NCI-H2171 treated with DMSO at 0.1 percent for 48 hours (cell line): Measurements from ENCODE around the gene TNFRSF11A.

Source experiments
- DNase-seq: peaks from one replicate; lab custom pipeline; 2025; lab: John Stamatoyannopoulos, UW

Gene TNFRSF11A

DNA sequence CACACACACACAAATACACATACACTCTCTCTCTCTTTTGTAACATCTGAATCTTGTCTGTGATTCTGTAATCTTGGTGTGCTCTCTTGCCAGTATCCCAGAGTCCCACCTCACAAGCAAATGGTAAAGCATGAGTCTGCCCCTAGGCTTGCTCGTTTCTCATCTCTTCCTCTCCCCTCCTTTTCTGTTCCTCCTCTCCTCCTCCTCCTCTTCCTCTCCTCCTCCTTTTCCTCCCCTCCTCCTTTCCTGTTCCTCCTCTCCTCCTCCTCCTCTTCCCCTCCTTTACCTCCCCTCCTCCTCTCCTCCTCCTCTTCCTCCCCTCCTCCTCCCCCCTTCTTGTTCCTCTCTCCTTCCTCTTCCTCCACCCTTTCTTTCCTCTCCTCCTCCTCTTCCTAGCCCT, 59.0 kb downstream of the TNFRSF11A start:
- DNase-seq, result no peak

DNA sequence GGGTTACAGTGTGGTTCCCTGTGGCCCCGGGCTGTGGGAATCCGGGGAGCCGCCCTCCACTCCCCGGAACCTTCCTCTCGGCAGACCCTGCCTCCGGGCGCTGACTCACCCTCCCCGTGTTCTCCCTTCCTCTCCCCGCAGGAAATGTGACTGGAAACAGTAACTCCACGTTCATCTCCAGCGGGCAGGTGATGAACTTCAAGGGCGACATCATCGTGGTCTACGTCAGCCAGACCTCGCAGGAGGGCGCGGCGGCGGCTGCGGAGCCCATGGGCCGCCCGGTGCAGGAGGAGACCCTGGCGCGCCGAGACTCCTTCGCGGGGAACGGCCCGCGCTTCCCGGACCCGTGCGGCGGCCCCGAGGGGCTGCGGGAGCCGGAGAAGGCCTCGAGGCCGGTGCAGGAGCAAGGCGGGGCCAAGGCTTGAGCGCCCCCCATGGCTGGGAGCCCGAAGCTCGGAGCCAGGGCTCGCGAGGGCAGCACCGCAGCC, 59.5 kb downstream of the TNFRSF11A start:
- DNase-seq, result no peak

DNA sequence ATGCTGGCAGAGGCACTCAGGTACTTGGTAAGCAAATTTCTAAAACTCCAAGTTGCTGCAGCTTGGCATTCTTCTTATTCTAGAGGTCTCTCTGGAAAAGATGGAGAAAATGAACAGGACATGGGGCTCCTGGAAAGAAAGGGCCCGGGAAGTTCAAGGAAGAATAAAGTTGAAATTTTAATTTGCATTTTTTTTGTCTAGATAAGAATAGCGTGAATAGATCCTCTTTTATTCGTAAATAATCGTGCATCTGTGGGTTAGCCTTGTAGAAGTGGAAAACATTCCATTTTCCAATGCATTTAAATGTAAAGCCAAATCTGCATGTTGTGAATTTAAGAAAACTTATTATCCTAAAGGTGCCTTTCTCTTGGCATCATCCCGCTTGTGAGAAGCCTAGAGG, 61.0 kb downstream of the TNFRSF11A start:
- no peak for DNase-seq

DNA sequence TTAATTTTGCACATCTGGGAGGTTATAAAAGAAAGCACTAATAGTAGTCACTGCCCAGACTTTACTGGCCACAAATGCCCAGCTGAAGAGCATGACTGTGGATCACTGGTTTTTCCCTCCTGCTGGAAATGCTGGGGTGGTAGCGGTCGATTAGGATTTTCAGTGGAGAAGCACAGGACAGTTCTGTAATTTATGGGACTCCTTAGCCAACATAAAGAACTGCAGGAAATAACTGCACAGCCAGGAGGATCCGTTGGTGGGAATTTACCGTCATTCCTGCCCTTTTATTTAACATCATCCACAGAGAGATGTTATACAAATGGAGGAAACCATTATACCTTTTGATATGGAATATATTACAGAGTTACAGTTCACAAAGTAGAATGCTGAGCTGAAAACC, 61.5 kb downstream of the TNFRSF11A start:
- DNase-seq, result no peak

DNA sequence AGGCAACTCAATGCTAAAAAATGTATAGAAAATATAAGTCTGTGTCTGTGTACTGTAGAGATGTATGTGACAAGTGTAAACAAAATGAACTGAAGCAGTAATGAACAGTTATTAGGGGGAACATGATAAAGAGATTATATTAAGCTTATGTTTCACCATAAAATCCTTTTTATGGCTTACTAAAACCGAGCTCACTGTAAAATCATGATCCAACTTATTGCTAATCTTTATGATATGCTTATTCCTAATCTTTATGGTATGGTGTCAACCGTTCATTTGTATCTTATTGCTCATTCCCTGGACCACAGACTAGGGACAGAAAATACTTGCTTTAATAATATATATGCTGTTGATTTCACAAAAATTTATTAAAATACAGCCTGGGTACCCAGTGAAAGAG, 62.1 kb downstream of the TNFRSF11A start:
- no peak for DNase-seq

DNA sequence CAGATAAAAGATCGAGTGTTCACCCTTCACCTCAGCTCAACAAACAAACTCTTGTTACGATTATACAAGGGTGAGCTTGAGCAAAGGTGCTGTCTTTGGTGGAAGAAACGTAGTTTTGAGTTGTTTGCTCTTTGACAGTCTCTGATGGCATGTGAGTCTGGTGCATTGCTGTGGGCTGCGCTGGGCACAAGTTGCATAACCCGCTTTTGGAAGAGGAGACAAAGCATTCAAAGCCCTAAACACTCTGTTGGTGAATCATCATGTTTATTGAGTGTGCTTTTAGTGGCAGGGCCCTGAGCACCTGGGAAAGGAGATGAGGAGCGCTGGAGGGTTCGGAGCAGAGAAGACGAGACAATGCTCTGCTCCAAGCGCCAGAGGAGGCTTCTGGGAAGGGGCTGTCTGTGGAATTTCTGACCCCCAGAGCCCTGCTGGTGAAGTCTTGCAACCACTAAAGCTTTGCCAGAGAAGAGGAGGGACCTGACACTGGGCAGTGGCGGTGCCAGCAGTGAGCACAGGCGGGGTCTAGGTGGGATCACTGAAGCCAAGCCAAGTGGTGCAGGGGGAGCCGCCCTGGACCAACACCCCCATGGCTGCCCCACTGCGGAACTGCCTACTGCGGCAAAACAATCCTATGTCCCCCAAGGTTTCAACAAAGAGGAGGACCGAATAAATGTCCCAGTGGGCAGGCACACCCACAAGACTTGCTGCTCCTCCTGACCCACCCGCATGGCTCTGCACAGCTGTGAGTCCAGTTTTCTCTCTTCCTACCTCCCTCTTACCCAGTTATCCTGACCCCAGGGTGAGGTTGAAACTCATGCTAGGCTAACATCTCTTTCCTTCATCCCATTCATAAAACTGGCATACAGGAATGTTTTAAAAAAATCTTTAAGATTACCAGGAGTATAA, 64.0 kb downstream of the TNFRSF11A start:
- no peak for DNase-seq

DNA sequence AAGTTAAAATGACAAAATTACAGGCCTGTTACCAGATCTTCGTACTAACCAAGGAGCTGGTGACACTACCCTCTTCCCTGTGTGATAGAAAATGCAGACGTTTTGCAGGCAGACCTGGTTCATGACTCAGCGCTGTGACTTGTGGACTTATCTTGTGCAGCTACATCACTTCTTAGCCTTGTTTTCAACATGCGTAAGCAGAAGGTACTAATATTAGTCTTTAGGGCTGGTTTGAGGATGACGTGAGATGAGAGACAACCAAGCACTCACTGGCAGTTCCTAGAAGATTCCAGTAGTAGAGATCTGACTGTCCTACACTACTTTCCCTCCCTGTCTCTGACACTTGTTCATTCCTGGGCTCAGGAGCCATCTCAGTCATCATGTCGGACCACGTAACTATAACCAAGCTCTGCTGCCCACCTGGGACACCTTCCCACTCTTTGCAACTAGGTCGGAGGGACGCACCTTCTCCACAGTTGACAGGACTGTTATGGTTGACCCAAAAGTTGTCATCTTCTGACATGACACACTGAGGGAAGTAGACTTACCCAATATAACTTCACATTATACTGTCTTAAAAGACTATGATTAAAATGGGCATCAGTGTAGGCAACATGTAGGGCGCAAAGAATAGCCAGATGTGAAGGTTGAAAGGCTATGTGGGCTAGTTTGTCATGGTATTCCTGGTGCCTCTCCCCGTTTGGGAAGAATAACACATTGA, 64.8 kb downstream of the TNFRSF11A start:
- no peak for DNase-seq

DNA sequence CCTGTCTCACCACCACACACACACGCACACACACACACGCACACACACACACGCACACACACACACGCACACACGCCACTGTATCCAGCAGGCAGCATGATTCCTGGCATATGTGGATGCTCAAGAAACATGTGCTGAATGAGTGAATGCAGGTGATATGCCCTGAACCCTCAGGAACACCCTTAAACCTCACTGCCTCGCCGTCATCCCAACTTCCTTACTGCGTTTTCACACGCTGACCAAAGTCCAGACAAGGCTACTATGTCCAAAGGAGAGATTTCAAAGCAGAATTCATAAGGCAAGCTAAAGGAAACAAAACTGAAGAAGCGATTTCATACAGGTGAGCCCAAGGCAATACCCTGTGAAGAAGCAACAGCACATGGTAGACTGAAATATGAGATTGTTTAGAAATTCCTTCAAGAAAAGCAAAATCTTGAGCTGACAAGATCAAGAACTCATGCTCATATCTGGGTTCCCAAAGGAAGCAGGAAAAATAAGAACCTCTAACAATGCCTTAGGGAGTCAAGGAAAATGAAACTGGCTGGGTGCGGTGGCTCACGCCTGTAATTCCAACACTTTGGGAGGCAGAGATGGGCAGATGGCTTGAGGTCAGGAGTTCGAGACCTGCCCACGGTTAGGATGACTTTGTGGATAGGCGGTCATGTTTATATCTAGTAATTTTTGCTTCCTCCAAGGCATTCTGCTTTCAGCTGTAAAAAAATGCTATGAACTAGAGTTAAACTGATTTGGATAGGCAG, 69.1 kb downstream of the TNFRSF11A start:
- no peak for DNase-seq

DNA sequence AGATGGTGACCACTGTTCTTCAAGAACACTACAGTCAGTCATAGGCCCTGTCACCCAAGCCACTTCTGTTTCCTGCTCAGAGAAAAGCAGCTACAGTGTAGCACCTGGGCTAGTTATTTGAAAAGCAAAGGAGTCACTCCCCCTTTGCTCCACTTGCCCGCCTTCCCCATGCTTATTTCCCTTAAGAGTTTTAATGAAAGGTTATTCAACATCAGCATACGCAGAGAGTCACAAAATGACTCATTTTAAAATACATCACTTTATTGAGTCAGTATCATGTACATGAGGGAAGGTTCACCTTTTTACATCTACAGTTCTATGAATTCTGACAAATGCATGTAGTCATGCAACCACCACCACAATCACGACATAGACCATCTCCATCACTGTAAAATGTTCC, 71.3 kb downstream of the TNFRSF11A start:
- DNase-seq, result no peak

DNA sequence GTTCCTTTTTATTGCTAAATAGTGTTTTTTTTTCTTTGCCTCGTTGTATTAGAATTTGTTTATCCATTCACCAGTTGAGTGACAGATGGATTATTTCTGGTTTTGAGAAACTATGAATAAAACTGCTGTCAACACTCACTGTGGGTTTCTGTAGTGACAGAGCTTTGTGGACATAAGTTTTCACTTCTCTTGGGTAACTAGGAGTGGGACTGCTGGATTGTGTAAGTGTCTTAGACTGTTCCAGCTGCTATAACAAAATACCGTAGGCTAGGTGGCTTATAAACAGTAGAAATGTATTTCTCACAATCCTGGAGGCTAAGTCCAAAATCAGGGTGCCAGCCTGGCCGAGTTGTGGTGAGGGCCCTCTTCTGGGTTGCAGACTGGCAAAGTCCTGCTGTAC, 71.9 kb downstream of the TNFRSF11A start:
- no peak for DNase-seq

DNA sequence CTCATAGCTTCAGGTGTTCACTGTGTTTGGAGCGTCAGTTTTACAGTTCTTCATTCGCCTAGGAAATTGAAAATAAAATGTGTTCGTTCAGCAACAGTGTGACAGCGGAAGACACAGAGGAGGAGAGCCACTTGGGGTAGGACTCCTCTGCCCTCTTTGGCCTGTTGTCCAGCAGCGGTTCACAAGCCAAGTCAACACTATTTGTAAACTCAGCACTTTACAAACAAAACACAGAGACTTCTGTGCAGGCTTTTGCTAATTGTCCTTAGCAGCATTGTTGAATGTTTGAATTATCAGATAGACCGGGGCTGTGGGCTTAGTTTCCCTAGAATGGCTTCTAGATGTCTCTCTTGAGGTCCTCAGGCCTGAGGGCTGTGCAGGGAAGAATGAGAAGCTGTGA, 73.2 kb downstream of the TNFRSF11A start:
- DNase-seq, result no peak

DNA sequence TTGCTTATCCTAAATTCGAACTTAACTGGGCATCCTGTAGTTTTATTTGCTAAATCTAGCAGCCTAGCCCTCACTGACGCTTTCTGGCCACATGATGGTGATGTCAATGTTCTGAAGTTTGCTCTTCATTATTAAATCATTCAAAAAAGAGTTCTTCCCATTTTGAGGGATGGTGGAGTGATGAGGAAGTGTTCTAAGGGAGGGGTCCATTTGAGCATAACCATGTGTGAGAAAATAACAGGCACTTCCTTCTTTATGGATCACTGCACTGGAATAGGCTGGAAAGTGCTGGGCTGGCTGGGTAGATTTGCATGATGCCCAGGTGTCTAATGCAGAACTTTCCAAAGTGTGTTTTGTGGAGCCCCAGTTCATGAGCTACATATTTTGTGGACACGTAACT, 74.2 kb downstream of the TNFRSF11A start:
- DNase-seq, result no peak

DNA sequence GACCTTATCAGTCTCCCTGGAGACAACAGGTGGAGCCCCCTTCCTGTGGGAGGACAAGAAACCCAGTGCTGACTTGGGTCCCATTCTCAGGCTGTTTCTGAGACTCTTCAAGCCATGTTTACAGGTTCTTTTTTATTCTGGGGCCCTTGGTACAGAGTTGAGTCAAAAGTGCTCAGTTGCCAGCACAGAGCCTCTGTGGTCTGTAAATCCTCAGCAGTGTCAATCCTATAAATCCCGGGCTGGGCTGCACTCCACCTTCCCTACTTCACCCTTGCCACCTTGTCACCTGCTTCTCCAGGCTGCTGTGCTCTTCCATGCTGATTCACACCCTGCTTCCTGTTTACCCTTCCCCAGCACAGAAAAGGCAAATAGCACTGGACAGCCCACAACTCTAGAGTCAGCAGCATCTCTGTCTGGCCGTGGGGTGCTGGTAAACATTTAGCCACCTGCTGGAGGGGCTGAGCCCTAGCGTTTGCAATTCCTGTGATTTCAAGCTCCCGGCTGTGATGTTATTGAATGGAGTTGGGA, 74.7 kb downstream of the TNFRSF11A start:
- DNase-seq, result no peak

DNA sequence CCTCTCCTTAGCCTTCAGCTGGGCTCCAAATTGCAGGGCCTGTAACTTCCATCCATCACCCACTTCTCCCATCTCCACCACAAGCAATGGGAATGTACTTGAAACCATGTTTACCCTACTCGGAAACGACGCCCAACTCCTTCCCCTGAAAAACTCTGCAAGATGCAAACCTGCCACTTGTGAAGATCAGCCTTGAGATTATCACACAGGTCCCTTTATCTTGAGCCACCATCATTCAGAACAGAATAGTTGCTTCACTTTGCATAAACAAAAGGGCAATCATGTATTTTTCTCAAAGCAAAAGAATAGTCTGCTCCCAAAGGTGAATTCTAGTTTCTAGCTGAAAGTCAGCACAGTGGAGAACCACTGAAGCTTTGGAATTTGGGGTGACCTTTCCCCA, 75.8 kb downstream of the TNFRSF11A start:
- no peak for DNase-seq

DNA sequence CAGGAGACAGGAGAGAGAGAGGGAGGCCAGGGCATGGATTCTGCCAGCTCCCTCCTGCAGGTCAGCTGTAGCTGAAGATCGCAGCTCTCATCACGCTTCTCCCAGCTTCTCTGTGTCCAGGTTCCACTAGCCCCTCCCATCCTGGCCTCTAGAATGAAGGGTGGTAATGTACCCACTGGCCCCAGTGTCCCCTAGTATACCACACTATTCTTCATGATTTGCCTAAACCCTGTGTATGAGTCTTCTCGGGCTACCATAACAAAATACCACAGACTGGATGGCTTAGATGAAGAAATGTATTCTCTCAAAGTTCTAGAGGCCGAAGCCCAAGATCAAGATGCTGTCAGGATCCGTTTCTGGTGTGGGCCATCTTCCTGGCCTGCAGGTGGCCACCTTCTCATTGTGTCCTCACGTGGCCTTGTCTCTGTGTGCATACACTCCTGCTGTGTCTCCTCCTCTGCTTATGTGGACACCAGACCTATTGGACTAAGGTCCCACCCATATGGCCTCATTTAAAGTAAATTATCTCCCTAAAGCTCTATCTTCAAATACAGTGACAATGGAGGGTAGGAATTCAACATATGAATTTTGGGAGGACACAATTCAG, 77.3 kb downstream of the TNFRSF11A start:
- DNase-seq, result no peak

DNA sequence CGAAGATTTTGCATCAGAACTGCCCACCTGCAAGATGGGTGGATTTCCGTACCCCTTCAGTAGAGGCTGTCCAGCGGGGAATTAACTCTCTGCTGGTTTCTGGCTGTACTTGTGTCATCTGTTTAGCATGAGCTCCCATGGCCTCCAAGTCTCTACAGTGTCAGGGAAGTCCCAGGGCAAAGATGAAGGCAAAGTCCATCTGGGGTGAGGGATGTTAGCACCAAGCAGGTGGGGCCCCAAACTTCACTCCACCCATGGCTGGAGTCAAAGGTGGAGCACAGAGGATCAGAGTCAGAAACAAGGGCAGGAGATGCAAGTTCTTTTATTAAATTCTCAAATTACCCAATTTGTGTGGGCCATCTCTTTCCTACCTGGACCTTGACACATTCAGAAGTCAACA, 78.0 kb downstream of the TNFRSF11A start:
- DNase-seq, result no peak

DNA sequence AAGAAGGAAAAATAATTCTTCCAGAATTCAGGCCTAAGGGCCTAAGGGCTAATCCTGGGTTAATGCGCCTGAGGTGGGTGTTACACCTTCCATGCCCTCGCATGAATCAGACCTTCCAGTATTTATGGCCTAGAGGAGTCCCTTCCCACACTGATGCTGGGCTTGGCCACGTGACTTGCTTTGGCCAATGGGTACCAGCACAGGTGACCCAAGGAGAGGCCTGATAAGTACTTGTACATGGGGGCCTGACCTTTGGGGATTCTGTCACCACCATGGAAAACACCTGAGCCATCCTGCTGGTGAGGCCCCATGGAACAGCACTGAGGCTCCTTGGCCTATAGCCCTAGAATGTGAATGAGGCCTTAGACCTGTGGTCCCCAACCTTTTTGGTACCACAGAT, 79.8 kb downstream of the TNFRSF11A start:
- DNase-seq, result no peak

DNA sequence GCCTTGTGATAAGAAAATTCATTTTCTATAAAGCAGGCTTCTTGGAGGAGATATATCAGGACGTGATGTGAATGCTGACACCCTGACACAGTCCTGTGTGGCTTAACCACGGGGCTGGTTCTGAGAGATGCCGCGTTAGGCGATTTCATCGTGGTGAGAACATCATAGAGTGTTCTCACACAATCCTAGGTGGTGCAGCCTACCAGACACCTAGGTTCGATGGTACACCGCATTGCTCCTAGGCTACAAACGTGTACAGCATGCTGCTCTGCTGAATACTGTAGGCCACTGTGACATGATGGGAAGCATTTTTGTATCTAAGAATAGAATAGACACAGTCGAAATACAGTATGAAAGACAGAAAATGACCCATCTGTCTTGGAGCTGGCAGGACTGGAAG, 82.5 kb downstream of the TNFRSF11A start:
- no peak for DNase-seq

DNA sequence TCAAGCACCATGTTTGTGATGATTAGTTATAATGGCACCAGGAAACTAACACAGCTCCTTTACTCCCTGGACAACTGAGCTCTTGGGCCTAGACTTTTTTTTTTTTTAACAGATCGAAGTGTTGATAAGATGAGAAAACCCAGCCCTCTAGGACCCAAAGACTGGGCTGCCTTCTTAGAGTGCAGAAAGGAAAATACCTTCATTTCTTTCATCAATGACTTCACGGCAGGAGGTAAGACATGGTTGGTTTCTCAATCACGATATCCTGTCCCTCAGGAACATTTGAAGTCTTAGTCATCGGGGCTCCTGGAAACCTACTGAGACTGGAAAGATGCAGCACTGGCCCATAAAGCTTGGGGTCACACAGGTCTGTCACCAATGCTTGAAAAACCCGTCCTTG, 84.7 kb downstream of the TNFRSF11A start:
- no peak for DNase-seq

DNA sequence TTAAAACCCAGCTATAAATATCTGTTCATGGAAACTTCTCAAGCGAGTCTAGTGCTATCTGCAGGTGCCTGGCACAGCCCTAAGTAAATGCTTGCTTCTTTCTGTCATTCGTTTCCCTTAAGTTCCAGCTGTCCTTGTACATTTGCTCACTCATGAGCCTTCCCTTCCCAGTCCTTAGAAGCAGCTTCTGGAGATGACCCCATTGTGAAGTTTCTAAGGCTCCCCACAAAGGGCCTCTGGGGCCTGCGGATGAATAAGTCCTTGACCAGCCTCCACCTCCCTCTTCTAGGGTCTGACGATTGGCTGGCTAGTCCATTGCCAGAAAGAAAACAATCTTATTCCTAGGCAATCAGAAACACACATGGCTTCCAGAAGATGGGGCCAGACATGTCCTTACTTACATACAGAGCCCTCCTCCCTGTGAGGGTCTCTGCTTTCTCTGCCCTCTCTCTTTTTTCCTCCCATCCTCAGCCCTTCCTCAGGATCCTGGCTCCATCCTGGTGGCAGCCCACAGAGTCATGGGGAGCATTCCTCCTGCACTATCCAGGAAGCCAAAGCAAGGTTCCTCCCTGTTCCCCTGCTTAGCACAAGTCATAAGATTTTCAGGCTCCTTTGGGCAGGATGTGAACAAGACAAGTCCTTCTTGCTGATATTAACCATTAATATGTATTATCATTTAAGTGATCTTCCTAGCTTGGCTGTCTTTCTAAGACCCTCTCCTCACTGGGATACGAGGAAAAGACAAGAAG, 87.3 kb downstream of the TNFRSF11A start:
- DNase-seq, result no peak

DNA sequence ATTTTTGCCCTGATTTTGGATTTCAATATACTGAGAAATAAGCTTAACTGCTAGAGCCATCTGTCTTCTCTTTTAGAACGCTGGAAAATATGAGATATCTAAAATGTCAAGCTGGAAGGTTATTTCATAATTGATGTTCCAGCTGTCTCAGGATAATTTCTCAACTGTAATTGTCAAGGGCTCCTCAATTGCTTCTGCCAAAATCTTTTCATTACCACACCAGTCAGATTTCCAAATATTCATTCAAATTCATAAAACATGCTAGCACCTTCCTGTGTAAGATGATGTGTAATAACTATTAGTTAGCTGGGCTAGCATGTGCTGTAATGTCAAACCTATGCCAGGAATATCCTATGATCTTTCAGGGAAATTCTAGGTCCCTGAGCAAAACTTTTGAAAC, 88.1 kb downstream of the TNFRSF11A start:
- DNase-seq, result peak; percentile 74
